GM18517 (cell line): ENCODE measurements around the gene CELF5.
"Not testable (repeated sequence)": the region's sequence is repeated elsewhere in the genome, so short reads cannot be mapped to it uniquely, and the experiment has no call there.

Experiments
- ATAC-seq: cut with Tn5 transposase; IDR thresholded peaks from one replicate; pipeline ENCODE4 v1.9.1; 2021; ENCODE audit warnings: mild to moderate bottlenecking, moderate library complexity; ENCODE audit not compliant: unreplicated experiment

CELF5 gene

DNA sequence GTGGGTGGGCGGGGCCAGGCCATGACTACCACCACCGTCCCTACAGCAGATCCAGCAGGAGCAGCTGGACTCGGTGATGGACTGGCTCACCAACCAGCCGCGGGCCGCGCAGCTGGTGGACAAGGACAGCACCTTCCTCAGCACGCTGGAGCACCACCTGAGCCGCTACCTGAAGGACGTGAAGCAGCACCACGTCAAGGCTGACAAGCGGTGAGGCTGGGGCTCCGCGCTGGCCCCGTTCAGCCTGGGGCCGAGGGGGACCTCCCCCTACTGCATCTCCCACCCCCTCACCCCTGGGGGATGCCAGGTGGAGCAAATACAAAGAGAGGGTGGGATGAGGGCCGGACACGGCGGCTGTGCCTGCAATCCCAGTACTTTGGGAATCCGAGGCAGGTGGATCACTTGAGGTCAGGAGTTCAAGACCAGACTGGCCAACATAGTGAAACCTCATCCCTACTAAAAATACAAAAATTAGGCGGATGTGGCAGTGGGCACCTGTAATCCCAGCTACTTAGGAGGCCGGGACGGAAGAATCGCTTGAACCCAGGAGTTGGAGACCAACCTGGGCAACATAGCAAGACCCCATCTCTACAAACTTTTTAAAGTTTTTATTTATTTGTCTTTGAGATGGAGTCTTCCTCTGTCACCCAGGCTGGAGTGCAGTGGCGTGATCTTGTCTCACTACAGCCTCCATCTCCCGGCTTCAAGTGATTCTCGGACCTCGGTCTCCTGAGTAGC, 18.1 kb upstream of the CELF5 start:
- no peak for ATAC-seq

DNA sequence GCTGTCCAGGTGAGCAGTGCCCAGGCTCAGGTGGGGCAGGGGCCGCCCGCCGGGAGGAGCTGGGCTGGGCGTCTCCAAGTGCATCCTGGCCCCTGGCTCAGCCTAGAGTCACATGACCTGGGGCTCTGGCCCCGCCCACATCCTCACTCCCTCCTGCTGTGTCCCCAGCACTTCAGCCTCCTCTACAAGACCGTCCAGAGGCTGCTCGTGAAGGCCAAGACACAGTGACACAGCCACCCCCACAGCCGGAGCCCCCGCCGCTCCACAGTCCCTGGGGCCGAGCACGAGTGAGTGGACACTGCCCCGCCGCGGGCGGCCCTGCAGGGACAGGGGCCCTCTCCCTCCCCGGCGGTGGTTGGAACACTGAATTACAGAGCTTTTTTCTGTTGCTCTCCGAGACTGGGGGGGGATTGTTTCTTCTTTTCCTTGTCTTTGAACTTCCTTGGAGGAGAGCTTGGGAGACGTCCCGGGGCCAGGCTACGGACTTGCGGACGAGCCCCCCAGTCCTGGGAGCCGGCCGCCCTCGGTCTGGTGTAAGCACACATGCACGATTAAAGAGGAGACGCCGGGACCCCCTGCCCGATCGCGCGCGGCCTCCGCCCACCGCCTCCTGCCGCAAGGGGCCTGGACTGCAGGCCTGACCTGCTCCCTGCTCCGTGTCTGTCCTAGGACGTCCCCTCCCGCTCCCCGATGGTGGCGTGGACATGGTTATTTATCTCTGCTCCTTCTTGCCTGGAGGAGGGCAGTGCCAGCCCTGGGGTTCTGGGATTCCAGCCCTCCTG, 16.8 kb upstream of the CELF5 start:
- ATAC-seq, result no peak

DNA sequence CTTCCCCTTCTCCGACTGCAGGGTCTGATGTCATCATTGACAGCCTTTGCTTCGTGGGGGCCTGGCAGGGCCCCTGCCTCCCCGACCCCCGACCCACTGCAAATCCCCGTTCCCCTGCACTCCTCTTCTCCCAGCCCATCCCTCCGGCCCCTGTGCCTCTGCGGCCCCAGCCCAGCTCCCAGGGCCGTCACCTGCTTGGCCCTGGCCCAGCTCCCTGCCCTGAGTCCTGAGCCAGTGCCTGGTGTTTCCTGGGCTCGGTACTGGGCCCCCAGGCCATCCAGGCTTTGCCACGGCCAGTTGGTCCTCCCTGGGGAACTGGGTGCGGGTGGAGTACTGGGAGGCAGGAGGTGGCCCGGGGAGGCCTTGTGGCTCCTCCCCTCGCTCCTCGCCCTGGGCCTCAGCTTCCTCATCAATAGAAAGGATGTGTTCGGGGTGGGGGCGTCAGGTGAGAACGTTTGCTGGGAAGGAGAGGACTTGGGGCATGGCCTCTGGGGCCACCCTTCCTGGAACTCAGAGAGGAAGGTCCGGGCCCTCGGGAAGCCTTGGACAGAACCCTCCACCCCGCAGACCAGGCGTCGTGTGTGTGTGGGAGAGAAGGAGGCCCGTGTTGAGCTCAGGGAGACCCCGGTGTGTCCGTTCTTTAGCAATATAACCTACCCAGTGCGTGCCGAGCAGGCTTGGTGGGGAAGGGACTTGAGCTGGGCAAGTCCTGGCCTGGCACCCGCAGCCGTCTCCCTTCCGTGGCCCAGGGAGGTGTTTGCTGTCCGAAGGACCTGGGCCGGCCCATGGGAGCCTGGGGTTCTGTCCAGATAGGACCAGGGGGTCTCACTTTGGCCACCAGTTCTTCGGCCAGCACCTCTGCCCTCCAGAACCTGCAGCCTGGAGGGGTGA, 15.9 kb upstream of the CELF5 start:
- ATAC-seq, result no peak

DNA sequence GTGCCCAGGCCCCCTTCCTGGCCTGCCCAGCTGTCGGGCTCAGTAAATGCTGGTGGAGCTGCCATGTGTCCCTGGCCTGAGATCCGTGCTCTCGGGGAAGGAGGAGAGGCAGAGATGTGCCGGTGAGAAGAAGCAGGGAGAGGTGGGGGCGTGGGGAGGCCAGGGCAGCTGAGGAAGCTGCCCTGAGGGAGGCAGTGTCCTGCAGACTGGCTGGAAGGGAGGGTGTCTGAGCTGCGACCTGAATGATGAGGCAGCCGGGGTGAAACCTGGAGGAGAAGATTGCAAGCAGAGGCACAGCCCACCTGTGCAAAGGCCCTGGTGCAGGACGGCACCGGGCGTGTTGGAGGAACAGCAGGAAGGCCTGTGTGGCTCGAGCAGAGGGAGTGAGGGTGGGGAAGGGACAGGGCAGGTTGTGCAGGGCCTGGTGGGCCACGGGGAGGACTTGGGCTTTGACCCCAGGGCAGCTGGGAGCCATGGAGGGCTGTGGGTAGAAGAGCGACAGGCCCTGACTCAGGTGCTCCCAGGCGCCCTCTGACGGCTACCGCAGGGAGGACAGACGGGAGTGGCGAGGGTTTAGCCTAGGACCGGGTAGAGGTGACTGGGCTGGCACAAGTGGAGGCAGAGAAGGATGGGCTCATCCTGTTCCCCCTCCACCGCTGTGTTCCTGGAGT, 14.0 kb upstream of the CELF5 start:
- no peak for ATAC-seq

DNA sequence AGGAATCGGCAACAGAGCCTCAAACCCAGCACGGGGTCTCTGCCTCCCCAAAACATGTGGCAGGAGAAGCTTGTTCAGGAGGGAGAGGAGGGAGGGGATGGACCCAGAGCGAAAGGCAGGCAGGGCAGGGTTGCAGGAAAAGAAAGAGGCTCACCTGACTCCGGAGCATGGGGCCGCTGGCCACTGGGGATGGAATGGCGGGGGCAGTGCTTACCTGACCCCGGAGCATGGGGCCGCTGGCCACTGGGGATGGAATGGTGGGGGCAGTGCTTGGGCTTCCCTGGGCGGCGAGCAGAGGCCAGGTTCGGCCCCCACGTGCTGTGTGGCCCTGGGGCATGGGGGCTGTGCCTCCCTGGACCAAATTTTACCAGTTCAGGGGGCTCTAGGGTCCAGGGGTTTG, 13.3 kb upstream of the CELF5 start:
- no peak for ATAC-seq

DNA sequence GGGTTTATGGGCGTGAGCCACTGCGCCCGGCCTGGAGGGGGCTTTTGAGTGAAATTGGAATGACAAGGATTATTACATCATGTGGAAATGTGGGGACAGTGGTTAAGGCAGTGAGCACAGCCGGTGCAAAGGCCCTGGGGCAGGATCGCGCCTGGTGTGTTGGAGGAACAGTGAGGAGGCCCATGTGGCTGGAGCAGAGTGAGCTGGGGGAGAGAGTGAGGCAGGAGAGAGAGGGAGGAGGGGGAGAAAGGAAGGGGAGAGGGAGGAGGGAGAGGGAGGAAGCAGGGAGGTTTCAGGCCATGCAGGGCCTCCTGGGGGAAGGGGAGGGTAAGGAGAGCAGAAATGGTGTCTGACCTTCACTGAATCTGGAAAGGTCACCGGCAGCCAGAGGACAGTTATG, 11.3 kb upstream of the CELF5 start:
- no peak for ATAC-seq

DNA sequence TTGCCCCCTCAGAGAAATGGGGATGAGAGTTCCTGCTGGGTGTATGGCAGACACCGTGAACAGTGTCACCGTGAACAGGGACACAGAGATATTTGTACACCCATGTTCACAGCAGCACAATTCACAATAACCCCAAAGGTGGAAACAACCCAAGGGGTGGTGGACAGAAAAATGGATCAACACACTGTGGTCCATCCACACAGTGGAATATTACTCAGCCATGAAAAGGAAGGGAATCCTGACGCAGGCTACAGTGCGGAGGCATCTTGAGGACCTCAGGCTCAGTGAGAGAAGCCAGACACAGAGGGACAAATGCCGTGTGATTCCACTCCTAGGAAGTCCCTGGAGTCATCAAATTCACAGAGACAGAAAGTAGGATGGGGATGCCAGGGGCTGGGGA, 7.6 kb upstream of the CELF5 start:
- no peak for ATAC-seq

DNA sequence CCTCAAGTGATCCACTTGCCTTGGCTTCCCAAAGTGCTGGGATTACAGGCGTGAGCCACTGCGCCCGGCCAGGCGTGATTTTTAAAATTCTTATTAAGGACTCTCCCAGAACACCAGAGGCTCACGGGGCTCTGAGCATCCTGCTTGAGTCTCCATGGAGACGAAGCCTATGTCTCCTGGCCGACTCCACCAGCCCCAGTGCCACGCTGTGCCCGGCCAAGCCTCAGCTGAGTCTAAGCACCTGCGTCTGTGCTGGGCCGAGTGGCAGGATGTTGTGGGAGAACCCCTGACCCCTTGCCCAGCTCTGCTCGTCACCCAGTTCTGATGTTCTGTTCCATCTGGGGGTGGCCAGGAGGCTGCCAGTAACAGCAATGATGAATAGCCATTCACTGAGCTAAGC, 3.9 kb upstream of the CELF5 start:
- no peak for ATAC-seq

DNA sequence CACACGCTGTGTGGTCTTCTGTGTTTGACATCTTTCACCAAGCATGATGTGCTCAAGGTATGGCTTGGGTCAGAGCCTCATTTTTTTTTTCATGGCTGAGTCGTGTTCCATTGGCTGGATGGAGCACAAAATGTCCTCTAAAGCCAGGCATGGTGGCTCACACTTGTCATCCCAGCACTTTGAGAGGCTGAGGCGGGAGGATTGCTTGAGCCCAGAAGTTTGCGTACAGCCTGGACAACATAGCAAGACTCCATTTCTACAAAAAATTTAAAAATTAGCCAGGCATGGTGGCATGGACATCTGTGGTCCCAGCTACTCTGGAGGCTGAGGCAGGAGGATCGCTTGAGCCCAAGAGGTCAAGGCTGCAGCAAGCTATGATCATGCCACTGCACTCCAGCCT, 2.9 kb upstream of the CELF5 start:
- not testable (repeated sequence) for ATAC-seq

DNA sequence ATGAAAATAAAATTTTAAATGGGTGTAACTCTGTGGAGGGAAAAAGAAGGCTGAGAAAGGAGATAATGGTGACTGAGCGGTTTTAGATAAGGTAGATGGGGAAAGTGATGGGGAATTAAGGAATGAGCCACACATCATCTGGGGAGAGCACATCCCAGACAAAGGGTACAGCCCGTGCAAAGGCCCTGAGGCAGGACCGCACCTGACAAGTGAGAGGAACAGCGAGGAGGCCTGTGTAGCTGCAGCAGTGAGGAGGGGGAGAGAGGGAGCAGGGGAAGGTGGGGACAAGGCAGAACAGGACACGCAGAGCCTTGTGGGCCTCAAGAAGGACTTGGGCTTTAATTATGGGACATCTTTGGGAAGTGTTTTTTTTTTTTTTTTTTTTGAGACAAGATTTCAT, 1.8 kb upstream of the CELF5 start:
- ATAC-seq, result no peak

DNA sequence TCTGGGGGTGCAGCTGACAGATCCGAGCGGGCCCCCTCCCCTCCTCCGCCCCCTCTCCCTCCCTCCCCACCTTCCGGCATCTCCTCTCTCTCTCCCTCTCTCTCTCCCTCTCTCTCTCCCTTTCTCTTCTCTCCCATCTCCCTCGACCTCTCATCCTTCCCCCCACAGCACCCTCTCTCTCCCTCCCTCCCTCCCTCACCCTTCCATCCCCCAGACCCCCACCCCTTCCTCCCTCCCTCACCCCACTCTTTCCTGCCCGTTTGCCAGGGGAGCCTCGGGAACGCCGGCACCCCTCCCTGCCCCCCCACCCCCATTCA, 666 bp downstream of the CELF5 start:
- ATAC-seq, result no peak

DNA sequence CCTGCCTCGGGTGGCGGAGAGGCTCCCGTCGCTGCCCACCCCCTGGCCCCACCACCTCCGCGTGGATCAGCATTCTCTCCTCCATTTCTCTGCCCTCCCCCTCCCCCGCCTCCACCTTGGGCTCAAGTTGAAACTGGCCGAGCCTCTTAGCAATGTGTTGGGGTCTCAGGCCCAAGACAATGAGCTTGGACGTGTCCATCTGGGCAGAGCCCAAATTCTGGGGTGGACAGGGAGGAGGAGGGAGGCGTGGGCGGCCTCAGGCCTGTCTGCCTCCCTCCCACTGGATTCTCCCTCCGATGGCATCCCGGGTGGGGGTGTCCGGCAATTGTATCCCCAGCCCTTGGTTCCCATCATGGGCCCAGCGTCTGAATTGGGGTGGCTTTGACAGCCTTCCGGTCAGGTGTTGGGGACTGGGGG, 1.2 kb downstream of the CELF5 start:
- no peak for ATAC-seq

DNA sequence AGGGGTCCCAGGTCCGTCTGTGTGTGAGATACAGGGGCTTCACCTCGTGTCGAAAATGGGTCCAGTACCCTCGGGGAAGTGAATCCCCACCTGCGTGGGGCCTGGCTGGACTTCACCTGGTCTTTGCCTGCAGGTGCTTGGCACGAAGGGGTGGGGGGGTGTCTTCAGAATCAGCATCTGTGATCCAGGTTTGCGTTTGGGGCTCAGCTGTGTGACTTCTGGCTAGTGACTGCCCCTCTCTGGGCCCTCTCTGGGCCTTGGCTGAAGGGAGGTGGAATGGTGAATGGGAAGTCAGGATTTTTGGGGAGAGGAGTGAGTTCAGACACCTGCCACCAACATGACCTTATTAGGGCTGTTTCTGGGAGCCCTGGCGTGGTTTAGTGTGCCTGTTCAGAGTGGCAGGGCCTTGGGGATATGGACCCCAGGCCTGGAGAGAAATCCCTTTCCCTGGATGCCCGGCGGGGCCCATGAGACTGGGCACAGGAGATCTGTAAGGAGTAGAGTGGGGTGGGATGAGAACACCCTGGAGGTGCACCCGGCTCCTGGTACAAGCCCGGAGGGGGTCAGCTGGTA, 2.7 kb downstream of the CELF5 start:
- no peak for ATAC-seq

DNA sequence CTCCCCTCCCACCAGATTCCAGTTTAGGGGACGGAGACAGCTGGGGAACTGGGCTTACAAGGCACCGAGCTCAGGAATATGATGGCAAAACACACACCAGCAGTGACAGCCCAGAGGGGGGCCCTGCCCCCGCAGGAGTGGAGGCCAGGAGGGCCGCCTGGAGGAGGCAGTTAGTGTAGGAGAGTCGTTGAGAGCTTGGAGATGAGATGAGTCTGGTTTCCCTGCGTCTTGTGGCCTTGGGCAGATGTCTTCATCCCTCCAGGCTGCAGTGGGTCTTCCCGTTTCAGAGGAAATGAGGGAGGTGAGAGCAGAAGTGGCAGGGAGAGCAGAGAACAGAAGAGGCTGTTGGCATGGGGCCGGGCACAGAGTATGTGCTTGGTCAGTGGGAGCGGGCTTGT, 4.9 kb downstream of the CELF5 start:
- ATAC-seq, result no peak

DNA sequence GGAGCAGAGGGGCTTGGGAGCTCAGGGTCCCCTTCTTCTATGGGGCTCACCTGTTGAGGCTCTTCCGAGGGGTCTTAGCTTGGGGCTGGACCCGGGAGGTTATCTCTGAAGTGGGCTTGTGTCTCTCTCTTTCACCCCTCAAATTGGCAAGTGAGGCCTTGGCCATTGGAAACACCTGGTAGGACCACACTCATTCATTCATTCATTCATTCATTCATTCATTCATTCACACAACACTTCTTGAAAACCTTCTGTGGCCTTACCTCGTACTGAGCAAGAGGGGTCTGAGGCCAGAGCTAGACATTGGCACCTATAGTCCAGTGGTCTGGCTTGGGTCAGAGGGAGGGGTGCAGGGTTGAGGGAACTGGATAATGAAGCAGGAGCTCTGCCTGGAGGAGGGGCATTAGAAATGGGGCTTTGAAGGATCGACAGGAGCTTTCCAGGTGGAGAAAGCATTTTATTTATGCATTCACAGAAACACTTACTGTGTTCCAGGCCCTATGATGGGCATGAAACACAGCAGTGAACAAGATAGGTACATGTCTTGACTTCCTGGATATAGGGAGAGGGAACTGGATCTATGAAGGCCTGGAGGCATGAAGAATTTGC, 5.5 kb downstream of the CELF5 start:
- no peak for ATAC-seq

DNA sequence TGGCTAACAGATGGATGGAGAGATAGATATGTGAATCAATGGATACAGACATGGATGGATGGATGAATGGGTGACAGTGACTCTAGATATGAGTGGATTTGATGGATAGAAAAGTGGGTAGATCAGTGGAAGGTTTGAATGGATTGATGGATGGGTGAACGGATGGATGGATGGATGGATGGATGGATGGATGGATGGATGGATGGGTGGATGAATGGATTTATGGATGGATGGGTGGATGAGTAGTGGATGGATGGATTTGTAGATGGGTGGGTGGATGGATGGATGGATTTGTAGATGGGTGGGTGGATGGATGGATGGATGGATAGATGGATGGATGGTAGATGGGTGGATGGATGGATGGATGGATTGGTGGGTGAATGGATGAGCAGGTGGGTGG, 6.8 kb downstream of the CELF5 start:
- ATAC-seq, result no peak

DNA sequence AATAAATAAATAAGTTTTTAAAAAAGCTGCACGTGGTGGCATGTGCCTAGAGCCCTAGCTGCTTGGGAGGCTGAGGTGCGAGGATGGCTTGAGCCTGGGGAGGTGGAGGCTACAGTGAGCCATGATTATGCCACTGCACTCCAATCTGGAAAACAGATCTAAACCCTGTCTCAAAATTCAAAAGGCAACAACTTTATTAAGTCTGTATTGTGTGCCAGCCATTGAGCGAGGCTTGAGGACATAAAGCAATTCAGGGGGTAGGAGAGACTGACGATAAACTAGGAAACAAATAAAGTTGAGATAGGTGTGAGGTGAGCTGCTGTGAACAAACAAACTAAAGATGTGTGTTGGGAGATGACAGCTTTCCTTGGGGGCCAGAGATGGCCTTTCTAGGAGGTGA, 8.7 kb downstream of the CELF5 start:
- no peak for ATAC-seq

DNA sequence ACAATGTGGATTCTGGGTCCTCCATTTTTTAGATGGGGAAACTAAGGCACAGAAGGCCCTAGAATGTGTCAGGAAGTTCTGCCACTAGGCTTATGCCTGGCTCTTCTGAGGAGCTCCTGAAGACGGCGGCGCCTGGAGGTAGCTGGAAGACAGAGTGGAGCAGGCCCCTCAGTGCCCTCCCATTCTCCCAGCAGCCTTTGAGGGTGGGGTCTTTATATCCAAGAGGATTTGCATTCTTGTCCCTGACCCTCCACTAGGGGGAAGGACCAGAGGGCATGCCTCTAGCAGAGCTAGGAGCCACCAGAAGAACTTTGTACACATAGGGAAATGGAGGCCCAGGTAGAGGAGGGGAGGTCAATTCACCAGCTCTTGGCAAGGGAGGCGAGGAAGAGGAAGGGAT, 9.4 kb downstream of the CELF5 start:
- no peak for ATAC-seq

DNA sequence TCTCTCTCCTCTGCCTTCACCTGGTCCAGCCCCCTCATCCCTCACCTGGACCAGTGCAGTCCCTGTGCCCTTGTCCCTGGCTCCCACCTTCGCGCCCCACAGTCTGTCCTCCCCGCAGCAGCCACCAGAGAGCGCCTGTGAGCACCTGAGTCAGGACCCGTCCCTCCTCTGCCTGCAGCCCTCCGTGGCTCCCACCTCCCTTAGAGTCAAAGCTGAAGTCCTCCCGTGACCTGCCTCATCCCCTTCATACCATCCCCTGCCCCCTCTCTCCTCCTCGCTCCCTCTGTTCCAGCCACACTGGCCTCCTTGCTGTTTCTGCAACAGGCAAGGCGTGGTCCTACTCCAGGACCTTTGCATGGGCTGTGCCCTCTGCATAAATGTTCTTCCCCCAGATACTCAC, 10.3 kb downstream of the CELF5 start:
- ATAC-seq, result no peak

DNA sequence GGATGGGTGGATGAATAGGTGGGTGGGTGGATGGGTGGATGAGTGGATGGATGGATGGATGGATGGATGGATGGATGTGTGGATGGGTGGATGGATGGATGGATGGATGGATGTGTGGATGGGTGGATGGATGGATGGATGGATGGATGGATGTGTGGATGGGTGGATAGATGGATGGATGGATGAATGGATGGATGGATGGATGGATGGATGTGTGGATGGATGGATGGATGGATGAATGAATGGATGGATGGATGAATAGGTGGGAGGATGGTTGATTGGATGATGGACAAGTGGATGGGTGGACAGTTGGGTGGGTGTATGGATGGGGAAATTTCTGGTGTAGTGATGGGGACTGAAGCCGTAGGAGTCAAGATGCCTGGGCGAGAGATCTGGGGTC, 11.1 kb downstream of the CELF5 start:
- not testable (repeated sequence) for ATAC-seq
